HG02973 (cell line): ENCODE measurements around the gene RGL2.
A peak's percentile ranks its signal among the peaks of the same experiment; 100 is the strongest.
"Not testable (repeated sequence)": the region's sequence is repeated elsewhere in the genome, so short reads cannot be mapped to it uniquely, and the experiment has no call there.

Experiments used
- ATAC-seq: cut with Tn5 transposase; IDR thresholded peaks from one replicate; pipeline ENCODE4 v1.9.1; 2021; ENCODE audit warnings: moderate library complexity; ENCODE audit not compliant: unreplicated experiment

The RGL2 gene

DNA sequence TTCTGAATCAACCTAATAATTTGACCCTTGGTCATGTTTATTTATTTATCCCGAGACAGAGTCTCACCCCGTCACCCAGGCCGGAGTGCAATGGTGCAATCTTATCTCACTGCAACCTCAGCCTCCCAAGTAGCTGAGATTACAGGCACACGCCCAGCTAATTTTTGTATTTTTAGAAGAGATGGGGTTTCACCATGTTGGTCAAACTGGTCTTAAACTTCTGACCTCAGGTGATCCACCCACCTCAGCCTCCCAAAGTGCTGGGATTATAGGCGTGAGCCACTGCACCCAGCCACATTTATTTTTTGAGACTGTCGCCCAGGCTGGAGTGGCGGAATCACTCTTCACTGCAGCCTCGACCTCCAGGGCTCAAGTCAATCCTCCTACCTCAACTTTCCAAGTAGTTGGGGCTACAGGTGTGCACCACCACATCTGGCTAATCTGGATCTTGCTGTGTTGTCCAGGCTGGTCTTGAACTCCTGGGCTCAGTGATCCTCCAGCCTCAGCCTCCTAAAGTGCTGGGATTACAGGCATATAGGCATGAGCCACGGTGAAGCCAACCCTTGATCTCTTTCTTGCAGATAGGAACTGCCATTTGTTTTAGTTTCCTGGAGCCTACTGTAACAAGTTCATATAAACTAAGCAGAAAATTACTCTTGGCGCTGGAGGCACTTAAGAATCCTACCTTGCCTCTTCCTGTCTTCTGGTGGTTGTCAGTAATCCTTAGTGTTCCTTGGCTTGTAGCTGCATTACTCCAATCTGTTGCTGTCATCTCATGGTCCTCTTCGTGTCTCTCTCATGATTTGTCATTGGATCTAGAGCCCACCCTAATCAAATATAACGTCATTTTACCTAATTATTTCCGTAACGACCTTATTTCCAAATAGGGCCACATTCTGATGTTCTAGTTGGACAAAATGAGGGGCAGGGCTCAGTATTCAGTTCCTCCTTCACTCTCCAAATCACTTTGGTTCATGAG, 24.5 kb downstream of the RGL2 start:
- no peak for ATAC-seq

DNA sequence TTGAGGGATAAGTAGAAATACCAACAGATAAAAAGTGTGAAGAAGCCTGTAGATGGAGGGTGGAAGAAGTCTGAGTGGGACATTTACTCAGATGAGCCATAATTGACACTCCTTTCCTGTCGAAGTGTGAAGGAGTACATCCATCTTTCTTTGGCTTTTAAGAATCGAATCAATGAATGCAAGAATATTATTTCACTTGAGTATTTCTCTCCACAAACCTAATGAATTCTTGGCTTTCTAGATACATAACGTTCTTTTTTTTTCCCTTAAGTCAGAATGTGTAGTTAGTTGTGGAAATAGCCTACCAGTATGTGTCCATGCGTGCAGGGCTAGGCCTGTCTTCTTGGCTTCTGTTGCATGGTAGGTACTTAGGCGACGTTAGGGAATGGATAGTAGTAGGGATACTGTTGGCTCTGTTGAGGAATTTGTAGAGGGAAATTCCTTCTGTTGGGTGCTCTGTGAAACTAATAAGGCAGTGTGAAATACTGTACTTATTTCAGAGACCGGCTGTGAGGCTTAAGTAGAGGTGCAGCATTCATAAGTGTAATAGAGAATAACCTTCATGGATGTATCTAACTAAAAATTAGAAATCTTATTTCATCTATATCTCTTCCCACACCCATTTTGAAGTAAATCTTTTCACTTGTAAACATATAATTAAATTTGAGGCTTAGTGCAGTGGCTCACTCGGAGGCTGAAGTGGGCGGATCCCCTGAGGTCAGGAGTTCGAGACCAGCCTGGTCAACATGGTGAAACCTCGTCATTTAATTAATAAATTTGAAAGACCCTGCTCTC, 25.4 kb downstream of the RGL2 start:
- ATAC-seq, result no peak

DNA sequence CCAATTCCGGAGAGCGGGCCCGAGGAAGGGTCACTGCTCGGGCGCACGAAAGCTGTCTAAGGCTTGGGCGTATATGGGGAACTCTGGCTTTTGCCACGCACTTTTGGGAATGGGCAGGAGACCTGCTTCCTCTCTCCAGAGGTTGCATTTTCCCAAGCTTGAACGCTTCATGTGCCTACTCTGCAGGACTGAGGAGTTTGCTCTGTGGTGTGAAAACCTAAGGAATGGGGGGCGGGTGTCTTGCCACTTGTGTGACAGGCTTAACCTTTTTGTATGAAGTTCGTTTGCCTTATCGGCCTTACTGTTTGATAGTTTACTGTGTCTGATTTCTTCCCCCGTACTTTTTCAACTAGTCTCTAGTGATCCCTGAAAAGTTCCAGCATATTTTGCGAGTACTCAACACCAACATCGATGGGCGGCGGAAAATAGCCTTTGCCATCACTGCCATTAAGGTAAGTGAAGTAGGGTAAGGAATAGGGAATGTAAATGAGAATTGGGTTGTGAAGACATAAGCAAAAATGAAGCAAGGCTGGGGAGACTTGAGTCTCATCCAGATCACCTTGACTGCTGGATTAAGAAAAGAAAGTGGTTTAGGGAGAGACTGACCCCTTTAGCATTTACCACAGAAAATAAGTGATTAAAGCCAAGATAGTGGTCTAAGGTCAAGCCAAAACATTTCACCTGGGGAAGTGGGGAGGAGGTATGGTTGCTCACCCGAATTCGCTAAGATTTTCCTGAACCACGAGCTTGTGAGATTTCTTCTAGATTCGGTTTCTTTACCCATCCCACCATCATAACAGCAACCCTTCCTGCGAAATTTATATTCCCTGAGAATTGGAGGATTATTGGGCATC, 26.2 kb downstream of the RGL2 start:
- no peak for ATAC-seq

DNA sequence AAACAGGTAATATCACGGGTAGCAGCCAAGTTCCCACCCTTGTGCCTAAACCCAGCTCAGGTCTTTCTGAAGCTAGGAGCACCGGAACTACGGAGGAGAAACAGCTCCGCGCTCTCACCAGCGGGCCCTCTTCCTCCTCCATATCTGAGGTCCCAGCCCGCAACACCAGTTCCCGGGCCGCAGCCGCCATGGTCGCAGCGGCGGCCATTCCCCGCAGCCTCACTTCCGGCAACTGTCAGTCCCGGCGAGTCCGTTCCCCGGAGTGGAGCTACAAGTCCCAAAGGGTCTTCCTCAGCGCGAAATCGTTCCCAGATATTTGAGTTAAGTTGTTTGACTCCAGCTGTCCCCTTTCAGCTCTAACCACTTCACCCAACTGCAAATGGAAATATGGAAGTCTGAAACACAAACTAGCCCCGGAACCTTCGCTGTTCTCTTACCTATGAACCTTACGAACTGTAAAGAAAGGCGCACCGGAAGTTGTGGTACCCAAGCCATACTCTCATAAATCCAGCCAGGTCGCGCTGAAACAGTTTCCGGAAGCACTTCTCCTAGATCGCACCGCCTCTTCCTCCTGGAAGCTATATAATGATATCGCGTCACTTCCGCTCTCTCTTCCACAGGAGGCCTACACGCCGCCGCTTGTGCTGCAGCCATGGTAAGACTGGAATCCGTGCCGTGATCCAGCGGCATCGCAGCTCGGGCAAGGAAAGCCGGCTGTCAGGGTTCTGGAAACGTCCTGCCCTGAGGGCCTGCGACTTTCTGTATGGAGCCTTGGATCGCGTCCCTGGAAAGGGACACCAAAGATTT, 27.1 kb downstream of the RGL2 start, which contains the start of the genes RPS18 and VPS52:
TSS of gene RPS18 (plus strand) at position 608 of the 807 bp plus-strand sequence. CDS start at position 653, 45 bp downstream.
TSS of gene VPS52 (minus strand) at position 409 of the 807 bp plus-strand sequence. CDS start at position 208, 201 bp downstream.
- peak; percentile 62 for ATAC-seq

DNA sequence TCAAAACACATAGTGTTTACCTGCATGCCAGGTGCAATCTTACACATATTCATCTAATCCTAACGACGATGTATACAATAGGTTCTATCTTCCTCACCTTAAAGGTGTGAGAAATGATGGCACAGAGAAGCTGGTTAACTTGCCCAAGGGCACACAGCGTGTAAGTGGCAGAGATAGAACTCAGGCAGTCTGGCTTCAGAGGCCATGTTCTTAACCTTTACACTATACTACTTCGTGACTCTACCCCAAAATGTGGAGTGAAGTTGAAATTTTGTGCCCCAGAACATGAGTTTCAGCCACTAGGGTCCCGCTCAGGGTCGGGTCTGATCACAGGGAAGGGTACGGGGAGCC, 27.6 kb downstream of the RGL2 start:
- no peak for ATAC-seq

DNA sequence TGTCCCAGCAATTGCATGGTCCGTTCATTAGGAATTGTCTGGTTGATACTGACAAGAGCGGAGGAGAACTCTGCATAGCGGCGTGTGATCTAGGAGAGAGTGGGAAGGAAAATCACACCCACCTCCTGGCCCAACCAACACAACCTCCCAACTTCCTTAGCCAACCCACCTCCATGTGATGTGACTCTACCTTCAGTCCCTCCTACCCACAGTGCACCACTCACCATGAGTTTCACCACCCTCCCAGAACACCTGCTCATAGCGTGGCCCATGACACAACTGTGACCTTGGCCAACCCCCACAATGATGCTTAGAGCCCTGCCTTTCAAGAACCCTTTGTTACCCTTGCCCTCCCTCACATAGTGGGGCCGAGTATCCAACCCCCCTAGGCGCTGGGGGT, 34.7 kb downstream of the RGL2 start:
- ATAC-seq, result no peak

DNA sequence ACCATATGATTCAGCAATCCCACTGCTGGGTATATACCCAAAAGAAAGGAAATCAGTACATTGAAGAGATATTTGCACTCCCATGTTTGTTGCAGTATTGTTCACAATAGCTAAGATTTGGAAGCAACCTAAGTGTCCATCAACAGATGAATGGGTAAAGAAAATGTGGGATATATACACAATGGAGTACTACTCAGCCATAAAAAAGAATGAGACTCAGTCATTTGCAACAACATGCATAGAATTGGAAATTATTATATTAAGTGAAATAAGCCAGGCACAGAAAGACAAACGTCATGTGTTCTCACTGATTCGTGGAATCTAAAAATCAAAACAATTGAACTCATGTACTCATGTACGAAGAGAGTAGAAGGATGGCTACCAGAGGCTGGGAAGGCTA, 36.3 kb downstream of the RGL2 start:
- ATAC-seq, result not testable (repeated sequence)

DNA sequence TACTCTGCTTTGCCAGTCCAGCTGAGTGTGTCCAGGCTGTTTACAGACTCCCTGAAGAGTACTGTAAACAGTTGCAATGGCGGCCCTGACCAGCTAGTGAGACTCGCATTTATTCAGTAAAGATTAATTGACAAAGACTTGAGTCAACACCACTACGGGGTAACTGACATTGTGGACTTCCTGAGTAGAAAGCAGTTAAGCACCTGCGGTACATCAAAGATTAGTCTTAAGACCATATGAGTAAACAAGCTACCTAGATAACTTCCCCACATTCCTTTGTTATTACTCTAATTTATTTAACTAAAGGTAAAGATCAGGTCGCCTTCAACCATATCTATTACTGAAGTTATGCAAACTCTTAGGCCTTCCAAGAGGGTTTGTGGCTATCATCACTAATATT, 39.7 kb downstream of the RGL2 start:
- ATAC-seq, result no peak

DNA sequence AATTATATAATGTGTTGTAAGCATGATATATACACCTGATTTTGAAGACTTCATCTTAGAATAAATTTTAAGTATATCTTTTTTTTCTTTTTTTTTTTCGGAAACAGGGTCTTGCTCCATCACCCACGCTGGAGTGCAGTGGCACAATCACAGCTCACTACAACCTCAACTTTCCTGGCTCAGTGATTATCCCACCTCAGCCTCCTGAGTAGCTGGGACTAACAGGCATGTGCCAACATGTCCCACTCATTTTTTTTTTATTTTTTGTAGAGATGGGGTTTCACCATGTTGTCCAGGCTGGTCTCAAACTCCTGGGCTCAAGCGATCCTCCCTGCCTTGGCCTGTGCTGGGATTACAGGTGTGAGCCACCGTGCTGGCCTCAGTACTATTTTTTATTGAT, 44.2 kb downstream of the RGL2 start:
- no peak for ATAC-seq

DNA sequence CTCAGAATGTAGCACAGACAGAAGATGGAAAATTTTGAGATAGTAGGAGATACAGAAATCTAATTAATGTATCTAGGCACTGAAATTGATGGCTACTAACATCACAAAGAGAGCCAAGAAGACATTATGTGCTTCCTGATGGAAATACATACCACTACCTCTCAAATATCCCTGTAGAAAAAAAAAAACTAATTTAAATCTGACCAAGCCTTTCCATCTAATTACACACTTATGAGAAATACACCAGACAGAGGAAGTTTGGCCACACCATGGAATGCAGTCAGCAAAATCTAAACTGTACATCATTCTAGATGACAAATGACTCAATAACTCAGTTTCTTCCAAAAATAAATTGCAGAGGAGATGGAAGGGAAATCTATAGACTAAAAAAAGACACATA, 46.0 kb downstream of the RGL2 start:
- ATAC-seq, result no peak

DNA sequence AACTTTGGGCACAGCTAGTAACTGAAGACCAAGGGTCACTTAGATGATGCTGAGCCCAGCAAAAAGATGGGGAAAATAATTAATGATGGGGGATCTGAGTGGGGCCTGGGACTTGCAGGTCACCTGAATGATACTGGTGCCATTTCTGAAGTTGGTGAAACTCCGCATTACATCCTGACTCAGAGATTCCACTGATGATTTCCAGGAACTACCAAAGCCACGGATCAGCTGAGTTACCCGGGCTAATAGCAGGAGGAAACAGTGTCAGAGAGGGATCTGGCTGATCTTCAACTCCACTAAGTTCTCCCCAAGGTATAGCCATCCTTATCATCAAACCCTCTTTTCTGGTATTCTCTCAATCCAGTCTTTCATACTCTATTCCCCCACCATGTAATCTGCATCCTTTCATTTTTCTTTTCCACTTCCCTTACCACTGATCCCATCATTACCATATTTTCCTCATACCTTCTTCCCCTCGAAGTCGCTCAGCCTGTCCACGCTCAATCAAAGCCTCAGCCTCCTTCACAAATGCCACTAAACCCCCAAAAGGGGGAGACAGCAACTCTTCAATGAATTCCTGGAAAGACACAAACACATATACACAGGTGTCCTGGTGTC, 47.2 kb downstream of the RGL2 start:
- ATAC-seq, result no peak

DNA sequence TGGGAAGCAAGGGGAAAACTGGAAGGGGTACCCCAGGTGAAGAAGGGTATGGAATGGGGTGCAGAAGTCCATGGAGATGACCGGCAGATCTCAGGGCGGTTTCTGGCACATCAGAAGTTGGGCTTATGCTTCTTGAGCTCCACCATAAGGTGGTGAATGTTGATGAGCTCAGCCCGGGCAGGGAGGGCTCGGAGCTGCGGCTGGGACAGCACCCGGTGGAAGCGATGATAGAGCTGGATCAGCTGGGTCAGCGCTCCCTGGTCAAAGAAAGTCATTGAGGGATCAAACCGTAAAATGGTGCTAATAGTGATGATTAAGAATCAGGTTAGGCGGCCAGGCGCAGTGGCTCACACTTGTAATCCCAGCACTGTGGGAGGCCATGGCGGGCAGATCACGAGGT, 48.0 kb downstream of the RGL2 start:
- no peak for ATAC-seq

DNA sequence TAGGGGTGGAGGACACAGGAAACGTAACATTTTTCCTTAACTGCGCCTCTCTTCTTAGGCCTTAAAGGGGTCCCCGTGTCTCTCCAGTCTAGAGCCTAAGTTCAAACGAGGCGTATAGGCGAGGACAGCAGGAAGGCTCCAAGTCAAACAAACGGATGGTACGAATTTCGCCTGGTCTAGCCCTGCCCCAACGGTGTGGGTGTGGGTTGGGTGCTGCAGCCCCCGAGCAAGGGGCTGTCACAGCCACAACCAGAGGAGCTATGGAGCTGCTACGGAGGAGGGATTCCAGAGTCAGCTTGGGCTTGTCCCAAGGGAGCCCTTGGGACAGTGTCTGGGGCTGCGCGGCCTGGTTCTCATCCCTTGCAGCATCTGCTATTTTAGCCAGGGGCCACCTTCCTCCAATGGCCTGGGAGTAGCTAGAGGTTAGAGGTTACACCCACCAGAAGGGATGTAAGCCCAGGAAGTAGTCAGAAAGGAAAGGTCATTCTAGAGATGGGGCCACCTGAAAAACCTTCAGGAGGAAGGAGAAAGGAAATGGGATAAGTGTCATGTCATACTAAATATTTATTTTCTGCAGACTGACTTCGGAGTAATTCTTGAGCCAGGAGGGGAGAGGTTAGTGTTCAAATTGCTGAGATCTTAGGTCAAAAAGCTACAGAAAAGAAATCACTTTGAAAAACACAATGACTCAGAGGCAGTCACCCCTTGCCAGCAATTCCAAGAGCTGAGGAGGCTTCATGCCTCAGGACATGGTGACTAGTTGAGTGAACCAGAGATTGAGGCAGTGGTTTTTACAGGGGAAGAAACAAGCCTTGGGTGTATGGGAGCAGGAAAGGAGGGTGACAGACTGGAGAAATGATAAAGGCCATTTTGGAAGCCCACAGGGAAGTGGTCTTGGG, 48.8 kb downstream of the RGL2 start:
- no peak for ATAC-seq

DNA sequence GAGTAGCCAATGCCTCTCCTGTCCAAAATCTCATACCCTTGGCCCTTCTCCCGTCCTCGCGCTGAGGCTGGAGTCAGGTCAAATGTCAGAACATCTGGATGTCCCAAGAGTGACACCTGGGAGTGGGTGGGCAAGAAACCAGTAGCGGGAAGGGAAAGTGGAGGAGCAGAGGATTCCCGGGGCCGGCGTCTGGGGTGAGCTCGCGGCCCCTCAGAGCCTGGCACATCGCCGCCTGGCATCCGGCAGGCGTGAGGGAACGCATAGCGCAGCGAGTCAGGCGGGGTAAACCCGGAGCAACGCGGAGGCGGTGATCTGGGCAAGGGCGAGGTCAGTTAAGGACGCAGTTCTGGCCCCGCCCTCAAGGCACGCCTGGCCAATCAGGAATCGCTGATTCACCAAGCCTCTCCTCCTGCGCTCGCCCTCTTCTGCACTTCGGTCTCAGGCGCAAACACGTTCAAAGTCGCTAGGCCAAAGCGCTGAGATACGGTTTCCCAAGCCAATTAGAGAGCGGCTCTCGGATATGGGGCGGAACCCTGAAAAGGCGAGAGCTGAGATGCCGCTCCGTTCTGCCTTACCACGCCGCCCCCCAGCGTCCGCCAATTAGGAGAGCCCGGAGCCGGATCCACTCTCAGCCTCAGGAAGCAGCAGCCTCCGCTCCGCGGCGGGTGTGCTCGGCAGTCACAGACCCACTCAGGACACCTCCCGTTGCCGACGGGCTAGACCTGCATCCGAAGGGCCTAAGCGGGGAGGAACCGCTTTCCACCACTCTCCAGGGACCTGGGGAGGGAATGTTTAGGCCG, 49.6 kb downstream of the RGL2 start:
- ATAC-seq, result peak; percentile 83

DNA sequence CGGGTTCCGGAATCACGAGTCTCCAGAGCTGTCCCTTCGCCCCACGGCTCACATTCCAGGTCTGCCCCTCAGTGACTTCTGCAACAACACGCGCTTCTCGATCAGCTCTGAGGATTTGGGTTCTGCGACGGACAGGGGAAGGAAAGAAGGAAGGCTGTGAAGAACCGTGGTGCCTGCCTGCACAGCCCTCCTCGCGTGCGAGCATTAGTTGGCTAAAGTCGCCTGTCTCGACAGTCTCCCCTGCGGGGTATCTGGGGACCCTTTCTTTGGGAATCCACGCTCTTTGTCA, 50.2 kb downstream of the RGL2 start:
- ATAC-seq, result peak; percentile 8

DNA sequence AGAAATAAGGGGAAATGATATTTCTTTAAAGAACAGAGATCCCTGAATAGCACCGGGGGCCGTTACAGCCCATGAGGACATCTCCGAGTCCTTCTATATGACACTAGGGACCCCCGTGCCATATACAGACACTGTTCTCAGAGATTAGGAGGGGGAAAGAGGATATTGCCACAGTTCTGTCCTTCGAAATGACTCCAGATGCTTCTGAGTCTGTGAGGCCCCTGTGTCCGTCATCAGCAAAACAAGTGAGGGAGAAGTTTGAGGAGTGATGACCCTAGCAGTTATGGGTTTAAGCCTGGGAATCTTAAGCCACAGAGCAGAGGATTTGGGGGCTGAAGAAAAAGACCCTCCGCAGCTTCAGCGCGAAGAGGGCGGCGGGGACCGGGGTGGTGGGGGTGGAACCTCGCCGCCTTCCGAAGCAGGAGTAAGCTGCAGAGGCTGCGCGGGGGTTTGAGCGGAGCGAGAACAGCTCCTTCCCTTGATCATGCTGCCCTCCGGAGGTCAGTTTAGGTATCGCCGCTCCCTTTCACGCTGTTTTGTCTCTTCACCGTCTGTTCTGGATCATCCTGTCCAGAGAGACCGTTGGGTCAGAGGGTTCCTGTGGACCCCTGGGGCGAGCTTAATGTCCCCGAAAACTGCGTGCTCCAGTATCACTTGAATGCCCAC, 50.6 kb downstream of the RGL2 start:
- ATAC-seq, result peak; percentile 35

DNA sequence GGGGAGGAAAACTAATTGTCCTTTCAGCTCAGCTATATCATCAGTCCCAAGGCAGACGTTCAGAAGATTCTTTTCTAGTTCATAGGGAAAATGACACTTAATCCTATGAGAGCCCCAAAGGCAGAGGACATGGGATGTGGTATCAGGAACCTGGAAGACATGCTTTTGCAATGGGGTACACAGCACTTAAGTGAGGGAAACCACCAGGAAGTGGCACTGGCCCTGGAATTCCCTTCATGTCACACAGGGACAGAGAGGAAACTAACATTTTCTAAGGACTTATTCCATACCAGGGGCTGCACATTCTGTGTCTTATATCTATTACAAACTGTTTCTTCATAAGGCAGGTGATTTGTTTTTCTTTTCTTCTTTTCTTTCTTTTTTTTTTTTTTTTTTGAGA, 55.3 kb downstream of the RGL2 start:
- ATAC-seq, result no peak
